Measurements from ENCODE around the gene CALM3. TPM values are rescaled to one million over a fixed set of nuclear protein-coding genes. Genes with fewer than 3 reads are reported as not detected.

CALM3 gene
- total and polyA plus RNA-seq, 2 experiments from 2014 or later = 148 to 215 TPM

- Mint-ChIP-seq H3K4me1 (peaks cover 11% of the 10 kb centered on the region), H3K36me3 (ENCODE audit: low read depth) (no peaks in the 10 kb centered on the region; the same call in 2 of the 3 replicates), H3K9me3 (no peaks in the 10 kb centered on the region), H3K27me3 (ENCODE audit: insufficient read depth, low read depth, poor library complexity) (peaks cover 13% of the 10 kb centered on the region), H3K27ac (no peak overlapping the region), H3K4me3 (no peak overlapping the region)
- Histone ChIP-seq H4K20me1 (replicated peaks; ENCODE audit: insufficient read depth) (no peaks in the 10 kb centered on the region), H3K79me2 (replicated peaks; ENCODE audit: insufficient read depth) (no peaks in the 10 kb centered on the region), H3F3A (replicated peaks; ENCODE audit: low read depth) (no peaks in the 10 kb centered on the region), H3K27me3 (ENCODE audit: insufficient read depth) (no peaks in the 10 kb centered on the region), H3K4me3 (no peak overlapping the region), H3K4me1 (ENCODE audit: insufficient read depth) (peaks cover 5% of the 10 kb centered on the region; the same call in 1 of the 2 replicates), H3K36me3 (ENCODE audit: insufficient read depth) (no peaks in the 10 kb centered on the region), H3K4me2 (no peak overlapping the region), H2AFZ (no peak overlapping the region), H3K9me2 (ENCODE audit: insufficient read depth) (no peaks in the 10 kb centered on the region), H3K27ac (ENCODE audit: low read depth) (no peak overlapping the region)
- ATAC-seq (no peak), DNase-seq (ENCODE audit: low spot score) (no peak)
- no peak for TF ChIP-seq NANOG (IDR thresholded peaks at IDR 0.05; ENCODE audit: borderline replicate concordance)
- TF ChIP-seq ZNF331 (CRISPR knock-in tag; IDR thresholded peaks at IDR 0.05; ENCODE audit: low read depth) = no peak
- no peak for TF ChIP-seq ZNF462 (CRISPR knock-in tag; IDR thresholded peaks at IDR 0.05)
- no peak for TF ChIP-seq CTCF (conservative IDR thresholded peaks at IDR 0.05; ENCODE audit: low read depth in 2 of 2)
- no peak for TF ChIP-seq EZH2phosphoT487 (IDR thresholded peaks at IDR 0.05; ENCODE audit: unreplicated experiment)
- no peak for TF ChIP-seq POLR2AphosphoS5 (IDR thresholded peaks at IDR 0.05; ENCODE audit: low read depth)
- no peak for TF ChIP-seq REST (IDR thresholded peaks at IDR 0.05; ENCODE audit: unreplicated experiment)
Measured at GRCh38 chr19:46625731-46626130, 24.6 kb downstream of the CALM3 start.

Measured in GM23338 (cell line).